Suppressor macrophage treated with lipopolysaccharide for 1 hour (primary cell): Measurements from ENCODE around the gene PIANP.

ENCODE experiments used
- DNase-seq, 3 donors: peaks; one replicate each; pipeline ENCODE4 v3.0.0-alpha.2; 2020 to 2022

The PIANP gene

DNA sequence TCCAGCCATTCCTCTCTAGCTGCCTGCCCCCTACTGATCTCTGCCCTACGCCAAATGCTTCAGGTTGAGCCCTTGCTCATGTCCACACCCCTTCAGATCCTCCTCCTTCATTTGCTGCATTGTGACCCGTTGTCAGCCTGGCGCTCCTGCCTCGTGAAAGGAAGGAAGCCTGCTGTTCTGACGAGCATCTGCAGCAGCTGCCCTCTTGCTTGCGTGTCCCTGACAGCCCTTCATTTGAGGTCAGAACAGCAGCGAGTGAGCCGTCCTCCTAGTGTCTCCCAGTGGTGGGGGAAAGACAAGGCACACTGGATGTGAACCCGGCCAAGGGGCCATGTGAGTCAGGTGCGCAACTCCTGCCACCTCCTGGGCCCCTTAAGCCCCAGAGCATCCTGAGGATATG is 3.0 kb upstream of the PIANP start:
- DNase-seq: peak in 2 of 3 donors; percentile 25 to 27

DNA sequence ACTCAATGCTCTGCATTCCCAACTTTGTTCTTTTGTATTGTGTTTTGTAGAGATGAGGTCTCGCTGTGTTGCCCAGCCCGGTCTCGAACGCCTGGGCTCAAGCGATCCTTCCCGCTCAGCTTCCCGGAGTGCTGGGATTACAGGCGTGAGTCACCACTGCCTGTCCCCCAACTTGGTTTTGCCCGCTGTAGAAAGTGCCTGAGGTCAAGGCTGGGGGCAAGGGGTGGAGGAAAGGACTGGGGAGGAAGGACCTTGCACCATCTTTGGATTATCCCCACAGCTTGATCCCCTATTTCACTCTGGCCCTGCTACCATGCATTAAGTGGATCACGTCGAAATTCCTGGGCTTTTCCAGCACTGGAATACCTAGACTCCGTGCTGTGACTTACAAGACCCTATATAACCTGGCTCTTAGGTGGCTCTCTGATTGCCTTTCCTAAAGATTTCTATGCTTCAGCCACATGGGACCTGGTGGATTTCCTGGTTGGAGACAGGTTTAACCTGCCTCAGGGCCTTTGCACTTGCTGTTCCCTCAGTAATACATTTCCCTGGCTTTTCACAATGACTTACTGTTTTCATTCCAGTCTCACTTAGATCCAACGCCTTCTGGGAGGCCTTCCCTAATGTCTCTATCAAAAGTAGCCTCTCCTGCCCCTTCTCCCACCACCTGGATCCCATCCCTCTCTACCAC is 608 bp upstream of the PIANP start:
- DNase-seq: no peak

- peak in 1 of 3 donors; percentile 21 for DNase-seq
Measured at GRCh38 chr12:6699989-6700645, 498 bp downstream of the PIANP start.

DNA sequence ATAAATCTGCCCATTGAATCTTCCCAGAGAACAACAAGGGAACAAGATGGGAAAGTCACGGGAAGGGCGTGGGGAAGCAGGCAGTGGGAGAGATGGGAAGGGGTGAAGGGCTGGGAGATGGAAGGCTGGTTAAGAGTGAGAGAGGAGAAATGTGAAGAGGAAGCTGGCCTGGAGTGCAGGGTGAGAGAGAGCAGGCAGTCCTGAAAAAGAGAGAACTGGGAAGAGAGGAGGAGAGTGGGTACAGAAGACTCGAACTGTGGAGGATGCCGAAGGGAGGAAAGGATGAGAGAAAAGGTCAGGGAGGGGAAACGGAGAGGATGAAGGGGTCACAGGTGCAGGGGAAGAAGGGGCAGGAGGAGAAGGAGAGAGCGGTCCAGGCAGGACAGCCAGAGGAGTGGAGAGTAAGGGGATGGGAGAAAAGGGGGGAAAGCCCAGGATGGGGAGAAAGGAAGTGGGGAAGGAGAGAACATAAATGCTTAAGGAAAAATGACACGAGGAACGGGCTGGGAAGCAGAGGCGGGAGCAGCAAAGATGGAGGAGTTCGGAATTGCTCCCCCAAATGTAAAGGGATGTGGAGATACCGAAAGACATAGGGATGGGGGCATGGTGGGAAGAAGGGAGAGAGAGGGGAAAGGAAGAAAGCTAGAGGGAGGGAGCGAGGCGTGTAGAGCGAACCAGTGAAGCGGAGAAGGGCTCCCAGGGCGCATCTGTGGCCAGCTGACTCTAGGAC is 1.2 kb downstream of the PIANP start:
- DNase-seq: no peak

DNA sequence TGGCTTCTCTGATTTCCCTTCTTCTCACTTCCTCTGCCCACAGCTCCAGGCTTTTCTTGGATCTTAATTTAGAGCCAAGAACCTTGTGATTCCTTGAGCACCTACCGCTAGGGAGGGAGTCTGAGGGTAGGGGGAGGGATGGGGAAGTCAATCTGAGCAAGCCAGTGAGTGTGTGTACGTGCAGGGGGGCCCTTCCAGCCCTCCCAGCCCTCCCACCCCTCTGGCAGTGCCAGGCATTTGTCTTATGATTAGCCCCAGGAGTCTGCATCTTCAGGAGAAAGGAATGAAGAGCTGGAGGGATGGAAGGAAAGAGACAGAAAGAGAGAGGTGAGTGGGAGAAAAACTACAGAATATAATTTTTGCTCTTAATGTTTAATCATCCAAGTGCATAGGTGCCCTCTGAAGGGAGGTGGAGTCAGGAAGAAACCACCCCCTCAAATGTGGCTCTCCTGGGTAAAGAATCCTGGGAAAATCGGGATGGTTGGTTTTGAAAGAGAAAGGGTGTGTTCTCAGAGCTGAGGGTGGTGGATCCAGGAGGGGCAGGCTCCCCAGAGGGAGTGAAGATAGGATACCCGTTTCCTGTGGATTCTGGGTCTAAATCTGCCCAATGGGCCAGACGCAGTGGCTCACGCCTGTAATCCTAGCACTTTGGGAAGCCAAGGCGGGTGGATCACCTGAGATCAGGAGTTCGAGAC is 2.1 kb downstream of the PIANP start:
- no peak for DNase-seq

DNA sequence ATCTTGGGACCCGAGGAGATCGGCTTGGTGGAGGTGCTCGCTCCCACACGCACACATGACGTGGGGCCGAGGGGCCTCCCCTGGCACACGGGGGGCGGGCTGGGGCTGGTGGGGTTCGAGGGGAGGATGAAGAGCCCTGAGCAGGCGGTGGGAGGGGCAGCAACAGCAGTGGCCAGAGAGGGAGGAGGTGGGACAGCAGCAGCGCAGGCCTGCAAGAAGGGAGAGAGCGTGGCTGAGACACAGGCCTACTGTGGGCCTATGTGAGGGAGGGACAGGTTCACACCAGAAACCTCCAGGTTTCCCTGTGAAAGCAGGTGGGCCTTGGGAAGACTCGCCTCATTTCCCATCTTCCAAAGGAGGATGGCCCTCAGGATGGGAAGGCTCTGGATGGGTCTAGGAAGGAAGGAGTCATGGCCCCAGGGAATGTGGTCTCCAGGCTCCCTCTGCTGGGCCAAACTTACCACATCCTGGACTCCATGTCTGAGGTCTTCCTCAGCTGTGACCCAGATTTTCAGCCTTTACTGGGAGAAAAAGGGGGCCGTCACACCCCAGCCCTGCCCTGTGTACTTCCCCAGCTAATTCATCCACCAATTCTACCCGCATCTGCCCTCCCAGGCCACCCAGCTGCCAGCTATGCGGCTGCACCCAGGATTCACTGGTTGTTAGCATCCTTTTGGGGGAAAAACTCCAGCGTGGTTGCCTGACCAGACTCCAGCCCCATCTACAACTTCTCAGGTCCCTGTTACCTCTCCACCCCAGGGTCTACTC is 2.8 kb downstream of the PIANP start:
- peak; percentile 52 to 65 (median 53) for DNase-seq

DNA sequence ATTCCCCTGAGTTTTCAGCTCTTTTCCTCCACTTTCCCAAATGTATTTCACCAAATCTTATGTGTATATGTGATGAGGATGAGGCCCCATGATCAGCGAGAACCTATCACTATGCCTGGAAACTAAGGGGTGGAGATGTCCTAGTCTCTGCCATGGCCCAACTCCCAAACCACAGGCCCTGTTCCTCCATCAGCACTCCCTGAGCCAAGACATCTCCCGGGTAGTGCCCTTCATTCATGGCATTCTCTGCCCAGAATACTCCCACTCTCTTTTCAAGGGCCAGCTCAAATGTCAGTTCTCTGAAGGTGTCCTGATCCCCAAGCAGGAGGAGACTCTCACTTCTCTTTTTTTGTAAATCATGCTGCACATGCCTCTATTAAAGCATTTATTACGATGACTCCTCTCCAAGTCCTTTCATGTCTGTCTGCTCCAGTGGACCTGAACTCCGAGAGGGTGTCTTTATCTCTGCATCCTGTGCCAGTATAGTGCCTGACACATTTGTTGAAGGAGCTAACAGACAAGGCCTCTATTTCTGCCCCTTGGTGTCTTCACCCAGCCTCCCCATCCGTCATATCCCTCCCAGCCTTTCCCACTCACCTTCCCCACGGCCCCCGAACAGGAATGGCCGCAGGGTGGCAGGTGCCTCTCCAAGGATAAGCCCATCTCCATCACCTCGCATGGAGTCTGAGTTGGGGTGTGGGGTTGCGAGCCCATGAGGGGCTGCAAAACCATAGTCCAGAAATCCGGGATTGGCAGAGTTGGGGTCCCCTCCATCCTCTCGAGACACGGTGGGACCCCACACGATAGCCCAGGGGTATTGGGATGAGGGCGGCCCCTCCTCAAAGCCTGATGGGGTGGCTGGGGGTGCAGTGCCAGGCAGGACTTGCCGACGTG is 3.7 kb downstream of the PIANP start:
- DNase-seq: peak in 1 of 3 donors; percentile 19

DNA sequence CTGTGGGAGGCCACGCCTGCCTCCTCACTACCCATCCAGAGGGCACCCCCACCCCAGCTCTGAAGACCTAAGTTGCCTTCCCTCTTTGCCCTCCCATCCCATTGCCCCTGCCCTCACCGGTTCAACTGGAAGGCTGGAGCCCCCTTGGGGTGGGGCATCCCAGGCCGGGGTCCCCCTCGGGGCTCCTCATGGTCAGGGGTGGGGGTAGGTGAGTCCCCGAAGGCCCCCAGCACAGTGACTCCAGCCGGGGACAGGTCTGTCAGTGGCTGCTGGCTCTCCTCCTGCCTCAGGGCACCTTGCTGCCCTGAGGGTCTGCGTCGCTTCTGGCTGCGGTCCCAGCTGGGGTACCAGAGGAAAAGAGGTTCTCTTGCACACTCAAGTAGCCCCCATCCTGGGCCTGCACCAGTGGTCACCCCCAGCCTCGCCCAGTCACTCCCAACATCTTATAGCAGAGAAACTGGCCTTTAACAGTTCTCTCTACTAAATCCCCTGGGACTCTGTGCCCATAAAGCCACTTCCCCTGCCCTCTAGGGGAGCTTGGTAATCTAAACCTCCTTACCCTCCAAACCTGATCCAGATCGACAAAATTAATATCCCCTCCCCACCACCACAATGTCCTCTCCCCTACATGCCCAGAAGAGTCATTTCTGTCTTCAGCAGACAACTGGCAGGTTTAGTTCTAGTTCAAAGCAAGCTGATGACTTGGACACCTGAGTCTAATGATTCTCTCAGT is 5.1 kb downstream of the PIANP start:
- no peak for DNase-seq

GRCh38 chr12:6694701-6695100 is 5.9 kb downstream of the PIANP start:
- no peak for DNase-seq

DNA sequence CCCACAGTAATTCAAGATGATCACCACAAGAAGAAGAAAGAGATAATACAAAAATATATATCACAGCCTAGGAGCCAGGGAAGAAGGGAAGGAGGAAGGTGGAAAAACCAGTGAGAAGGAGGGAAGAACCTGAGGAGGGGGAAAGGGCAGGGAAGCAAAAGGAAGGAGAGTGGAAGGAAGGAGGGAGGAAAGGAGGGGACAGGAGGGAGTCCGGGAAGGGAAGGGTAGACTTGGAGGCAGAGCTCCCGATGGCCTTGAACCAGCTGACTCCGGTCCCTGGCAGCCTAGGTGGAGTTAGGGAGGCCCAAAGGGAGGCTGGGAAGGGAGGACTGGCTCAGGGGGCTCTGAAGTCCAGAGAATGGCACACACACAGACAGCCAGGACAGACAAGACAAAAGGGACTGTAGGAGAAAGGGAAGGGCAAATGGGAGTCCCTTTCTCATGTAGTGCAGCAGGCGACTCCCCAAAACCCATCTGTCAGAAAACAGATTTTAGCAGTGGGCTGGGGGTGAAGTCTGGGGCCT is 6.7 kb downstream of the PIANP start:
- DNase-seq: no peak

GRCh38 chr12:6692888-6693287 is 7.7 kb downstream of the PIANP start:
- no peak for DNase-seq

DNA sequence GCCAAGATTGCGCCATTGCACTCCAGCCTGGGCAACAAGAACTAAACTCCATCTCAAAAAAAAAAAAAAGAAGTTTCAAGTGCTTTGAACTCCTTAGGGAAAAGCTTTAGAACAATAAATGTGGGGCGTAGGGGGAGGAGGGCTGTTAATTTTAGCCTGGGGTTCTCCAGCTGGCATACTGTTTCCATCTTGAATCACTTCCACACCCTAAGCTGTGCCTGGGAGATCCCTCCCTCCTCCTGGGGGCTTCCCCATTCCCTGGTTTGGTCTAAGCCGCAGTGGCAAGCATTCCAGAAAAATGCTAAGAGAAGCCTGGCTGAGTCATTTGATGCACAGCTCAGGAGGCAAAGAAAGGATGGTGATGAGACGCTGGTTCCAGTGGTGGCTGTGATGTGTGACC is 9.1 kb downstream of the PIANP start:
- peak in 2 of 3 donors; percentile 34 to 73 for DNase-seq

- peak; percentile 97 to 100 (median 99) for DNase-seq
Measured at GRCh38 chr12:6688999-6689882, 11.4 kb downstream of the PIANP start, which contains the start of gene ZNF384. Gene ZNF384 (minus strand): TSS chr12:6689375. CDS start chr12:6679520, 9,855 bp downstream.

GRCh38 chr12:6688543-6688998 is 12.0 kb downstream of the PIANP start:
- DNase-seq: peak in 2 of 3 donors; percentile 22 to 35

DNA sequence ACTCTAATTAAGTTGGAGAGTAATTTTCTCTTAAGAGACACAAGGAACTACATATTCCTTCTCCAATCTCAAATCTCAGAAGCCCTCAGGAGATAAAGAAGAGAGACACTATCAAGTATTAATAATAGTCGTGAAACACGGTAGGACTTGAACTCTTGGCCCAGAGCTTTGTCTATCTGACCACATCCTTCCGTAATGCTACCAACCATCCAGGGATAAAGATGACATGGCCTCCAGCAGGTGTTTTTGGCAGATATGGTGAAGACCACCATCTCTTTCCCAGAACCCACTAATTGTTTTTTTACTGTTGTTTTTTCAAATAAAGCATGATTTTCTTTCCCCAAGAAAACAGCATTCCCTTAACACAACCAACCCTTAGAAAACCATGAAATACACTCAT is 14.8 kb downstream of the PIANP start:
- no peak for DNase-seq

- peak; percentile 76 to 82 (median 79) for DNase-seq
Measured at GRCh38 chr12:6684609-6685008, 16.0 kb downstream of the PIANP start.

DNA sequence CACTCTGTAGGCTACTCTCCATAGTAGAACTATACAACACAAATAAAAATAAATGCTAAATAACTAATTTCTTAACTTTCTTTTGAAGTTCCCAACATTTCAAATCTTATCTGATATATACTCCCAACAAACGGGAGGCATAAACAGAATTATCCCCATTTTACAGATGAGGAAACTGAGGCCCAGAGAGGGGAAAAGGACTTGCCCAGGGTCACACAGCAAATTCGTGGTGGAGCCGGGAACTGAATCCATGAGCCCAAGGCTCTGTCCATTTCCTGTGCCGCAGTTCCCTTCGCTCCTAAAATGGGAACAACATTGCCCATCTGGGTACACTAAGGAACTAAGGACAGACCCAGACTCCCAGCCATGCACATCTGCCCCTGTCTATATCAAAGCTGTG is 23.7 kb downstream of the PIANP start:
- no peak for DNase-seq

- DNase-seq: no peak
Measured at GRCh38 chr12:6672143-6672542, 28.5 kb downstream of the PIANP start.

- DNase-seq: no peak
Measured at GRCh38 chr12:6667559-6668210, 32.9 kb downstream of the PIANP start.
